Measurements from ENCODE around the gene CDH5. TPM values are rescaled to one million over a fixed set of nuclear protein-coding genes. Genes with fewer than 3 reads are reported as not detected.

The CDH5 gene
- total RNA-seq, 4 donors from 2014 or later = 56.0 to 90.0 (median 67.2) TPM

DNA sequence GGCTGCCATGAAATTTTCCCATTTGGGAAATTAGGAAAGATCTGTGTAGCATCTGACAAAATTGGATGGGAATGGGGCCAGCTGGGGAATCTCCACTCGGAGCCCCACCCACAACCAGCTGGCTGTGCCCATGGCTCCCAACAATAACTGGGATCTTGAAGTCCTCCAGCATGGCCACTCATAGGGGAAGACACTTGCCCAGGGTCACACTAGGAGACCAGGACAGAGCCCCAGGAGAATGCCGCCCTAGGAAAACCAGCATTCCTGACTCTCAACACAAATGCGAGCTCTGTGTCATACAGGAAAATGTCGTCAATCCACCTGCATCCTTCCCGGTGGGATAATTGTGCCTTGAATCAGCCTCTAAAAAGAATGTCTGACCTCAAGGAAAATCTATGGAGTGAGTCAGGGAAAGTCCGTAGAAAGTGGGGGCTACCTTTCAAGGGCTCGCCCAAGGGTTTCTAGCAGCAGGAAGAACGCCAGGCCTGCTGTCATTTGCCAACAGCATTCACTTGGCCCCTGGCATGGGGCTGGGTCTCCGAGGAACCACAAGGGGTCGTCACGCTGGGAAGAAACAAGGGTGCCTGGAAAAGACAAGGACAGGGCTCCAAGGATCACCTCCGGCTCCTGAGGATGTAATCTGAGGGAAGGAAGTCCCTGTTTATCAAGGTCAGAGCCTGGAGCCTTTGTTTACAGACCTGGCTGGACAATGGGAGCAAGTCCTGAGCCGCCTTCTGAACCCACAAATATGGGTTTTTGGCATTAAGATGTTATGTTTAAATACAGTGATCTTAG is 15.9 kb downstream of the CDH5 start:
- intact Hi-C loops (cut with DNase I) = no loop called here
- no peak for TF ChIP-seq POLR2A (IDR thresholded peaks at IDR 0.05)
- TF ChIP-seq, protein P1, sequence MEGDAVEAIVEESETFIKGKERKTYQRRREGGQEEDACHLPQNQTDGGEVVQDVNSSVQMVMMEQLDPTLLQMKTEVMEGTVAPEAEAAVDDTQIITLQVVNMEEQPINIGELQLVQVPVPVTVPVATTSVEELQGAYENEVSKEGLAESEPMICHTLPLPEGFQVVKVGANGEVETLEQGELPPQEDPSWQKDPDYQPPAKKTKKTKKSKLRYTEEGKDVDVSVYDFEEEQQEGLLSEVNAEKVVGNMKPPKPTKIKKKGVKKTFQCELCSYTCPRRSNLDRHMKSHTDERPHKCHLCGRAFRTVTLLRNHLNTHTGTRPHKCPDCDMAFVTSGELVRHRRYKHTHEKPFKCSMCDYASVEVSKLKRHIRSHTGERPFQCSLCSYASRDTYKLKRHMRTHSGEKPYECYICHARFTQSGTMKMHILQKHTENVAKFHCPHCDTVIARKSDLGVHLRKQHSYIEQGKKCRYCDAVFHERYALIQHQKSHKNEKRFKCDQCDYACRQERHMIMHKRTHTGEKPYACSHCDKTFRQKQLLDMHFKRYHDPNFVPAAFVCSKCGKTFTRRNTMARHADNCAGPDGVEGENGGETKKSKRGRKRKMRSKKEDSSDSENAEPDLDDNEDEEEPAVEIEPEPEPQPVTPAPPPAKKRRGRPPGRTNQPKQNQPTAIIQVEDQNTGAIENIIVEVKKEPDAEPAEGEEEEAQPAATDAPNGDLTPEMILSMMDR (IDR thresholded peaks at IDR 0.05) = no peak
- H3K4me1 ChIP-seq = peaks cover 11 to 23% of the 10 kb centered on the region in 2 donors
- no peak overlapping the region for H3K4me3 ChIP-seq (replicated peaks in 1 of 3)
- no peaks in the 10 kb centered on the region for H3K36me3 ChIP-seq
- DNase-seq = no peak
- H3K27ac ChIP-seq = peak overlapping the region; percentile 30 to 41 (median 32)
- H3K27me3 ChIP-seq = no peaks in the 10 kb centered on the region
- H3K9me3 ChIP-seq = no peaks in the 10 kb centered on the region
- WGBS, 2 donors = 71 to 74% methylated on average over 13 of the region's 13 CpGs

DNA sequence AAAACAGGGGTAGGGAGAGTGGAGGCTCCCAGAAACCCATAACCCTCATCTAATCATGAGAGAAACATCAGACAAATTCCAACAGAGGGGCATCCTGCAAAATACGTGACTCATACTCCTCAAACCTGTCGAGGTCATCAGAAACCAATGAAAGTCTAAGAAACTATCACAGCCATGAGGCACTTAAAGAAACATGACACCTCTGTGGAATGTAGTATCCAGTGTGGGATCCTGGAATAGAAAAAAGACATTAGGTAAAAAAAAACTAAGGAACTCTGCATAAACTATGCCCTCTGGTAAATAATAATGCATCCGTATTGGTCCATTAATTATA is 16.4 kb downstream of the CDH5 start:
- Histone ChIP-seq H3K36me3 (no peaks in the 10 kb centered on the region), H3K9me3 (no peaks in the 10 kb centered on the region), H3K4me1 (peaks cover 16 to 29% of the 10 kb centered on the region in 2 donors), H3K4me3 (replicated peaks in 1 of 3) (no peak overlapping the region), H3K27me3 (no peaks in the 10 kb centered on the region), H3K27ac (peak overlapping the region in 2 of 3 donors; percentile 32 to 41)
- DNase-seq = no peak
- 54 to 62% methylated on average over 3 of the region's 3 CpGs for WGBS, 2 donors
- TF ChIP-seq POLR2A (IDR thresholded peaks at IDR 0.05) = no peak
- TF ChIP-seq, protein P1 (IDR thresholded peaks at IDR 0.05) = no peak
- intact Hi-C loops (cut with DNase I) = no loop called here

DNA sequence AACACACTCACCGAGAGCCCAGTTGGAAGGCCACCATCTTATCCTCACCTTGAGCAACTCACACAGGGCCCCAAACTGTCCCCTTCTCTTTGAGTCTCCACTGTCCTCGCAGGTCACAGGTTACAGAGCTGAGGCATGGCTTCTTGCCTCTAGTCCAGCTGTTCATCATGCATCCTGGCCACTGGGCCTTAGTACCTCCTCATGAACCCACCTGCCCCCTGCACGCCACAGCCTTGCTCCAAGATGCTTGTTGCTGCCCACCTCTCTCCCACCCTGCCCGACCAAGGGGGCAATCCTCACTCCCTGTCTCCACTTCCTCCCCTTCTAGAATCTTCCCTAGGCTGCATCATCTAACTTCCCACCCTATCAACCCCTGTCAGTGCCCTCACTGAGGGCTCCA is 17.1 kb downstream of the CDH5 start:
- no peak for DNase-seq
- Histone ChIP-seq H3K4me3 (replicated peaks in 1 of 3) (no peak overlapping the region), H3K9me3 (no peaks in the 10 kb centered on the region), H3K36me3 (no peaks in the 10 kb centered on the region), H3K27ac (peak overlapping the region in 2 of 3 donors; percentile 32 to 41), H3K27me3 (no peaks in the 10 kb centered on the region), H3K4me1 (peaks cover 17 to 33% of the 10 kb centered on the region in 2 donors)
- TF ChIP-seq, protein P1 (IDR thresholded peaks at IDR 0.05) = no peak
- no peak for TF ChIP-seq POLR2A (IDR thresholded peaks at IDR 0.05)
- intact Hi-C loops (cut with DNase I) = no loop called here
- WGBS, 2 donors = 91 to 95% methylated on average over 4 of the region's 4 CpGs

DNA sequence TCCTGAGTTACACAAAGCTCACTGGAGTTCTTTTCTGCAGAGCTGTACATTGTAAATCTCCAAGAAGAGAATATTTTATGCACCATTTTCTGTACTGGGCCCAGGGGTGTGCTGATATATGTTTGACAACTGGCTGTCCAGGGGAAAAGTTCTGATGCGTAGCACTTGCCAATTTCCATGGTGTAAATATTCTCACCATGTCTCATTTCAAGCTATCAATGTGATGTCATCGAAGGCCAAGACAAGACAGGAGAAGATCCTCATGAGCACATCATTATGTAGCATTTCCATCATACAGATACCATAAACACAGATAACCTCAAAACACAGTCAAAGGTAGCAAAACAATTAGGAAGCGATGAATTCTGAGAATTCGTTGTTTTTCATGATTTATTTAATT is 18.9 kb downstream of the CDH5 start:
- Histone ChIP-seq H3K4me3 (replicated peaks in 1 of 3) (no peak overlapping the region), H3K4me1 (peaks cover 17 to 33% of the 10 kb centered on the region in 2 donors), H3K27me3 (no peaks in the 10 kb centered on the region), H3K9me3 (no peaks in the 10 kb centered on the region), H3K36me3 (no peaks in the 10 kb centered on the region), H3K27ac (no peak overlapping the region)
- WGBS, 2 donors = 95% methylated on average over 4 of the region's 4 CpGs
- no peak for TF ChIP-seq POLR2A (IDR thresholded peaks at IDR 0.05)
- DNase-seq = no peak
- intact Hi-C loops (cut with DNase I) = no loop called here

DNA sequence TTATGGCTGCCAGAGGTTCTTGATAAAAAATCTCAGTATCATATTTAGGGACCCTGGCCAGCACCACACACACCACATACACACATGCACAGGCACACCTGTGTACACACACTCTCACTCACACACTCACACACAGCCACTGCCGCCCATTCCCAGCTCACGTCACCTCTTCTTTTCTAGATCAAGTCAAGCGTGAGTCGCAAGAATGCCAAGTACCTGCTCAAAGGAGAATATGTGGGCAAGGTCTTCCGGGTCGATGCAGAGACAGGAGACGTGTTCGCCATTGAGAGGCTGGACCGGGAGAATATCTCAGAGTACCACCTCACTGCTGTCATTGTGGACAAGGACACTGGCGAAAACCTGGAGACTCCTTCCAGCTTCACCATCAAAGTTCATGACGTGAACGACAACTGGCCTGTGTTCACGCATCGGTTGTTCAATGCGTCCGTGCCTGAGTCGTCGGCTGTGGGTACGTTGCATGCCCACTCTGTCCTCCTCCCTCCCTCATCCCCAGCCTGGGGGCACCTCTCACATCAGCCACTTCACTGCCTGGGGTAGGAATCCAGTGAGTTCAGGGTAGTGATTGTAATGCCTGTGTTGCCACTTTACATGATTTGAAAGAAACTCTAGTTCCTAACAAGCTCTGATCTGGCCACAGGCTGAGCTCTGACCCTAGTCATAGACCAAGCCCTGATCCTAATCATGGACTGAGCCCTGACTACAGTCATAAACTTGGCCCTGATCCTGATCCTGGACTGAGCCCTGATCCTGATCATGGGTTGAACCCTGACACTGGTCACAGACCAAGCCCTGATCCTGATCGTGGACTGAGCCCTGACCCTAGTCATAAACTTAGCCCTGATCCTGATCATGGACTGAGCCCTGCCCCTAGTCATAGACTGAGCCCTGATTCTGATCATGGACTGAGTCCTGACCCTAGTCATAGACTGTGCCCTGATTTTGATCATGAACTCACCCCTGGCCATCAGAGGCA is 20.4 kb downstream of the CDH5 start:
- H3K4me1 ChIP-seq = peaks cover 17 to 33% of the 10 kb centered on the region in 2 donors
- peak overlapping the region; percentile 78 to 81 (median 80) for H3K27ac ChIP-seq
- WGBS, 2 donors = 28 to 59% methylated on average over 20 of the region's 20 CpGs
- intact Hi-C loops (cut with DNase I) = no loop called here
- no peaks in the 10 kb centered on the region for H3K27me3 ChIP-seq
- DNase-seq = peak; percentile 90 to 91
- H3K9me3 ChIP-seq = no peaks in the 10 kb centered on the region
- H3K4me3 ChIP-seq (replicated peaks in 1 of 3) = peak overlapping the region in 2 of 3 donors; percentile 3 to 26
- no peaks in the 10 kb centered on the region for H3K36me3 ChIP-seq
- TF ChIP-seq, protein P1 (IDR thresholded peaks at IDR 0.05) = no peak
- peak in 1 of 2 donors; percentile 77 for TF ChIP-seq POLR2A (IDR thresholded peaks at IDR 0.05)
